Activated T-cell treated with anti-CD3 and anti-CD28 coated beads for 24 hours (primary cell): ENCODE results near the gene HOXD10.
A peak's percentile ranks its signal among the peaks of the same experiment; 100 is the strongest.

Experiments
- DNase-seq: peaks from one replicate; pipeline ENCODE4 v3.0.0-alpha.2; 2020; ENCODE audit warnings: low read depth

HOXD10 gene

DNA sequence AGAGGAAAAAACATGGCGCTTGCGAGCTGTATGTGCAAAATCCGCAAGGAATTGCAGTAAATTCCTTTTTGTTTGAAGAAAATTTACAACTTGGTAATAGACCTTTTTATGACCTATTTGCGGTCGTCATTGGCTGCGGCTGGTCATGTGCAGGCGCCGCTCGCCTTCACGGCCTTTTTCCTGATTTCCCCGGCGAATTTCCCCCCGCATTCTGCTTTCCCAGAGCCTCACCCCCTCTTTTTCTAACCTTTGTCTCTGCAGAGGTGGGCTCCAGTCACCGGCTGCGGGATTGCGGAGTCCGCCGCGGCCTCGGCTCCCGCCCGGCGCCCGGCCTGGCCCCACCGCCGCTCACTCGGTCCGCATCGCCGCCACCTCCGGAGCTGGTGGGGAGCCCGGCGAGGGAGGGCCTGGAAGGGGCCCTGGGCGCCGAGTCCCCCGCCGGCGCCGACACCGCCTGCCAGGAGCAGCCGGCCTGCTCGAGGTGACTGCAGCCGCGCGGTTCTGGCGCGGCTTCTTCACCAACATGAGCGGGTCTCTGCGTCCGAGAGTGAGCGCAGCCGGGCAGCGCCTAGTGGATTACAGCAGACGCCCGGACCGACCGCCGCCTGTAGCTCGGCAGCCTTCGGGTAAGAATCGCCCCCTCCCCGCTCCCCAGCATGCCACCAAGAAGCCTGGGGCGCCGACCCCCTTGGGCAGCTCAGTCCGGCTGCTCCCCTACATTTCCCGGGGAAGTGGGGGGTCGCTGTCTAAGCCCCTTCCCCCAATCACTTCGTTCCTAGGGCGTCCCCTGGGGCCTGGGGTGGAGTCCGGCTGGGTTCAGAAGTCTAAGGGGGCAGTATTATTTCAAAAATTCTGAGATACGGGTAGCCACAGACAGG, 20.0 kb downstream of the HOXD10 start:
- no peak for DNase-seq

DNA sequence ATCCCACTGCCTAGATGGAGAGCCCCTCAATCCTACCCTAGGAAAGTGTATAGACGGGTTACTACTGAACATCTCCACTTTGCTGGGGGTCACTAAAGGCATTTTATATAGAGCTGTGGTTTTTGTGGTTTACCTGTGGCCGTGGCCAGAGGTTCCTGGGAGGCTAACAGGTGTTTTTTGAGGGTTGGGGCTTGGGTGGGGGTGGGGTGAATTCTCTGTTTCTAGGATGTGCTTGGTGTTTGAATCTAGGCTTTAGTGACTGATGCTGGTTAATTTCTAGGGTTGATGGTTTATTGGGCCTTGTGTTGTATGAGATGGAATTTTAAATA, 20.6 kb downstream of the HOXD10 start:
- no peak for DNase-seq

DNA sequence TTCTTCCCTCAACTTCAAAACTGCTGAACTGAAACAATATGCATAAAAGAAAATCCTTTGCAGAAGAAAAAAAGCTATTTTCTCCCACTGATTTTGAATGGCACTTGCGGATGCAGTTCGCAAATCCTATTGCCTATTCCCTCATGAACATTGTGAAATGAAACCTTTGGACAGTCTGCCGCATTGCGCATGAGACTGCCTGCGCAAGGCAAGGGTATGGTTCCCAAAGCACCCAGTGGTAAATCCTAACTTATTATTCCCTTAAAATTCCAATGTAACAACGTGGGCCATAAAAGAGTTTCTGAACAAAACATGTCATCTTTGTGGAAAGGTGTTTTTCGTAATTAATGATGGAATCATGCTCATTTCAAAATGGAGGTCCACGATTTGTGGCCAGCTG, 21.3 kb downstream of the HOXD10 start:
- no peak for DNase-seq

DNA sequence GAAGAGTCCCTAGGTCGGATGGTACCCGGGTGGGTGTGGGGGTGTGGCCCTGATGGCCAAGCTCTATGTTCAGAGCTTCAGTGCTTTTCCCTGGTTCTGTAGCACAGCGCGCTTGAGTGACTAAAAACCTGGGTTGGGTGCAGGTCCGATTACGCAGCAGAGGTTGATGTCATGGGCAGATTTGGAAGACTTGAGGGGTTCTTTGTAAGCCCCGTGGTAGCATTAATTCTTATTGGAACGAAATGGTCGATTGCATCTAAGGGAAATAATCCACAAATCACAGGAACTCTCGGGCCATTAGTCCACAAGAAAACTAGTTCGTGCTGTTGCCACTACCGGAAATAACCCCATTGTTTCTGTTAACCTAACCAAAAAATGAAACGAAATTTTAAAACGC, 21.9 kb downstream of the HOXD10 start:
- no peak for DNase-seq

DNA sequence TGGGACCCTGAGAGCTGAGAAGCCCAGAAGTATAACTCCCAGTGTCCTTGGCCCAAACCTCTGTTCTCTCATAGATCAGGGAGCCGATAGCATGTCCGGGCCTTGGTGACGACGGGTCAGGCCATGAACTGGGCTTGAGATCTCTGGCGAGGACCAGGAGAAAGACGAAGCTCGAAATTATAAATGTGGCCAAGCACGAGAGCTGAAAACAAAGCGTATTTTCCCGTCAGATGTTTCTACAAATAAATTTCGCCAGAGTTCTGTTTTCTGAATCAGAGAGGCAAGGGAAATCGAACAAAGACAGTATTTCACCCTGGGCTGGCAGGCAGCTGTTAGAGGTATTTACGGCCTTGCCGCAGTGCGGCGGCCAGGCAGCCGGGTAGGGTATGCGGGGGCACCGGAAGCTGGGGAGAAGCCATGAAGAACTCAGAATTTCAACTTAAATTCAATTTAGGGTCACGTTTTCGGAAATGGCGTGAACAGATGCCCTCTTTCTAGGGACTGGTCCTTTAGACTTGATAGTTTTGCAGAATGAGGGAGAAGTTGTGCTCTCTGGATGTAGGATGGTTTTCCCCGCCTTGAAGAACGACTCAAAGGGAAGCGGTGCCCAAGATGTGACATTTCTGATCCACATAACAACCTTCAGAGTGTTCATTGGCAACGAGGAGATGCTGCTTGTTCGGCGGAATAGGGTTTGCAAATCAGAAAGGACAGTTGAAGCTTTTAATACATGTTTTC, 22.5 kb downstream of the HOXD10 start:
- no peak for DNase-seq

DNA sequence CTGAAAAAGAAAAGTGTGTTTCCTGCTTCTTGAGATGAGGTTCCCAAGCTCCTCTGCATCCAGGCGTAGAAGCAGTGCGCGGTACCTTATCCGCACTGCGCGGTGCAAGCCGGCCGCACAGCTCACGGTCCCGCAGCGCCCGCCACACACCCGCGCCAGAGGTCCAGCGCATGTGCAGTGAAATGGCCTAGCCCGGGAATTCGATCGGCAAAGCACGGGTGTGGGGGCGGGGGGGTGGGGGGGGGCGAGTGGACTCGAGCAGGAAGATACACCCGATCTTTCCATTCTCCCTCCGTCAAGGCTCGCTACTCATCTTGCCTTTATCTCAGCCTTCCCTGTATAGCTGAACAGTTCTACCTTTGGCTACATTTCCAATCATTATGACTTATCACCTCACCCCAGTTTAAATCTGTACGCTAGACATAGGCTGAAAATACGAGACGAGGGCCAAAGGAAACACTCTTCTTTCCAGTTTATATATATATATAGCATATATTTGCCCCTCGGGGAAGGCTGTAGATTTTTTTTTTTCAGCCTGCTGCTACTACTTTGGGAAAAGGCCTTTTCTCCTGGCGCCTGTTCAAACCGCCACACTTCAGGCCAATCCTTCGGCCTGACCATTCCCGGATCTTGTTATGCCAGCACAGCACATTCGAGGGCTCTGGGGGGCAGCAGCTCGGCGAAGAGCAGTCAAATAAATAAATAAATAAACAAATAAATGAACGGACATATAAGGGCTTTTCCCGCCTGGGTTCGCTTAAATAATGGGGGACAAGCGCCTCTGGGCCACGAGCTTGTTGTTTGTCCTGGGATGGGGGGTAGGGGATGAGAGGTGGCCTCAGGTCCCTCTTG, 23.3 kb downstream of the HOXD10 start:
- no peak for DNase-seq

DNA sequence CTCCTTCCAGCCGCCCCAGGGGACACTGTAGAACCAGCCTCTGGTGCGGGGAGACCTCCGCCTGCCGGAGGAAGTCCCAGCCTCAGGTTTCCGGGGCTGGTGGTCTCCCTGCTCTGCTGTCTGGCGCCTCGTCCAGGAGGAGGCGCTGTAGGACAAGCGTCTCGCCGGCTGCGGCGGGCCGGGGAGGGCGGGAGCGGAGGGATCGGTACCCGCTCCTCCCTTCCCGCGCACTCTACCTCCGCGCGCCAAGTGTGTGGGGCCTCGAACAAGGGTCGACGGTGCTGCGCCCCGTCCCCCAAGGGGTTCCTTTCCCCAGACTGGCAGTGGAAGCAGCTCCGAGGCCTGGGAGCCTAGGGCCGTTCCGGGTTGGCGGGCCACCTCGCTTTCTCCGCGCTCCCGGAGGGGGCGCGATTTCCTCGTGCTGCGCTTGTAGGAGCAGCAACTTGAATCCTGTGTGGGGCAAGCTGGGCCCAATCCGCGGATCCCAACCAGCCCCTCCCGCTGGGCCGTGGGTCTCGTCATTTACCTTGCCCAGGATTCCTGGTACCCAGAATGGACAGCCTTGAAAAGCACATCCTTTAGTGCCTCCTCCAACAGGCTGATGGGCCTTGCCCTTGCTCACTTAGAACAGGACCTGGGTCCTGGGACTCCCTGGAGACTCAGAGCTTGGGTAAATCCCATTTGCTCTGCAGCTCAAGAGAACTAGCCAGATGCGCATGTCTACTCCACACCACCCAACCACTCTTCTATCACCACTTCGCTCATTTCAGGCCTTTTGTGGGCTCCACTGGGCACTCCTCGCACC, 24.1 kb downstream of the HOXD10 start:
- DNase-seq = peak; percentile 68

DNA sequence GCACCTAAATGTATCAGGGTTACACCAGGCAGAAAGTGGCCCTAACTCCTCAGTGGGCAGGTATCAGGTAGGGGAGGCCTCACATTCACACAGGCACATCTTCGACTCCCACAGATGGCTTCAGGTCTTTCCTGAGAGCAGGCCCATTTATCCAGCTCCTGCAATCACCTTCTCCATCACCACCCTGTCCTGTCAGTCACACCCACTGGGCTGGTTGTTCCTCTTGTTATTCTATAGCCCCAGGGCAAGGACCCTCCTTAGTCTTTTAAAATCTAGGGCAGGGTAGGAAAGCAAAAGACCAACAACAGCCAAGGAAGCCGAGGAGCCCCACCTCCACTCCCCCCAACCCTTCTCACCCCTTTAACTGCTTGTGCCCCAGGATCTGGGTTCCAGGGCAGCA, 25.7 kb downstream of the HOXD10 start:
- DNase-seq = no peak

DNA sequence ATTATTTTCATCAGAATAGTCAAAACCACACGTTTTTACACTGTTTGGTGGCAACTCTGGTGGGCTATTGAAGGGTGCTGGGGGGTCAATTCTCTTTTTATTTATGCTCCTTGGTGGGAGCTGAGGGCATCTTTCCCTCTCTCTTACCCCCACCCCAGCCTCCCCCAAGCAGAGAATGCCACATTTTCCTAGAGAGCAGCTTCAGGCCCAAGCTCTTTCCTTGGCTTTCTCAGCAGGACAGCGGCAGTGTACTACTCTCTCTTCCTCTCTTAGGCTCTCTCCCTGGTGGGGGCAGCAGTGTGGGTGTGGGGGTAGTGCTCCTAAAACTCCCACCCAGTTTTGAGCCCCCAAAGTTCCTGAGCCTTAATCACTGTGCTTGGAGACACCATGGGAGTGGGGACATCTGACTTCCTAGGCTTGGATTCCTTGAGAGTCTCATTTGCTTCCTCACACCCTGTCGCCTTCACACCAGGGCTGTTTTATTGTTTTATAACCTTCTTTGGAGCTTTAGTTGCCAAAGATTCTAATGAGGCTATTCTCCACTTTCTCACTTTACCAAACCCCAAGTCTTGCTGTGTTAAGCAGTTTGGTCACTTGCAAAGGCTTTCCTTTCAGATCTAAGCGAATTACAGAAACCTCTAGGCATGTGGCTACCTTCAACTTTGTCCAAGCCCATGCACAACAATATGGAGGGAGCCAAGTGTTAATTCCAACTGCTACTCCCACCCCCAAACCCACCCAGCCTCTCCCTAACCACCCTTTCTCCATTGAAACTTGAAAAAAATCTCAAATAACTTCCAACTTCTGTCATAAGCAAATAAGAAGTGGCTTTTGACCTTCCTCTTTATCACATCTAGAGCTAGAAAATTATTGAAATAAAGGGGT, 28.7 kb downstream of the HOXD10 start:
- no peak for DNase-seq

DNA sequence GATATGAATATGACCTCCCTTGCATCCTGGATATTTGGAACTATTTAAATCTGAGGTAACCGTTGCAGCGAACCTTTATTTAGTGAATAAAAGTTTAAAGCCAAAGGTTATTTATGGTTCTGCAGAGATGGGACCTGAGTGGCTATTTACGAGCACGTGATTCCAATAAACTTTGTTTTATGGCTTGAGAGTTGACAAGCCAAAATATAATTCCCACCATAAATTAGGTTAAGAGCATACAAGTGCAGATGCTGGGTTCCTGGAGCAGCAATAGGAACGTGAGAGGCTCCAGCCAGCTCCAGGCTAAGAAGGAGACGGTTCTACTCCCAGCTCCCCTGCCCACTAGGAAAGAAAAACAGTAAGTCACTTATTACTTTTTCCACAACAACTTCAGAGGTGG, 29.5 kb downstream of the HOXD10 start:
- DNase-seq = no peak

DNA sequence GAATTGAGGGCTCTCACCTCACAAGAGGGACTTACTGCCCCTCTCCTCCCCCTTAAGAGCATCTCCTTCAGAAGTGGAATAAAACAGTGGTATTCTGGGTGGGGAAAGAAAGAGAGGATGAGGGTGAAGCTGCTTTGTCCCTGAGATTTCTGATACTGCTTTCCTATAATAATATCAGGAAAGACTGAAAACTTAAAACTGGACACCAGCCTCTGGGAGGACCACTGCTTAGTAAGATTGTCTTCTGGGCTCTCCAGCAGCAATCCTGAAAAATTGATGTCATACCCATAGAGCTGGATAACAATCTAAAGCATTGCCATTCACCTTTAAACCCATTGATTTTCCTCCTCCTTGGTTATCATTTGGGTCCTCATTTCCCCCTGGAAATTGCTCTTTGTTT, 30.1 kb downstream of the HOXD10 start:
- DNase-seq = no peak

DNA sequence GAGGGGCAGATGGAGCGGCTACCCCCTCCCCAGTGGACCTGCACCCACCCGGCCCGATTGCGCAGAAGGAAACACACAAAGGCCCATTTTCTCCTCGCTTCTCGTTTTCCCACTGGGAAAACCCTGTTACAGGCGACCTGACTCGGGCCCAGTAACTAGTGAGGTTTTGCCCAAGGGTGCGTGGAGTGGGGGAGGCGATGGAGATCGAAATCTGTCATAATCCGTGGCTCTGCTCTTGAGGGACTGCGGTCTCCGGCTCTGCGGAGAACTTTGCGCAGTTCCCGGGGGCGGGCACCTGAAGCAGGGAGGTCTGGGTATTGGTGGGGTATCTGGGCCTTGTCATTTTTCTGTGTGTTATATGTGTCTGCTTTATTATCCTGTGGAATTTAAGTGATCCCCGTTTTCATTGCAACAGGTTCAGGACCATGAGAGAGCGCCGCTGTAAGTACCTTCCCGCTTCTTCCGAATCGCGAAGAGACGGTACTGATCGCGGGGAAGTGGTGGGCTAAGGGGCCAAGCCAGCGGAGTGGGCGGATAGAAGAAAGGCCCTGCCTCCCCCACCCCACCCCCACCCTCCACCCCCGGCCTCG, 30.7 kb downstream of the HOXD10 start:
- no peak for DNase-seq

DNA sequence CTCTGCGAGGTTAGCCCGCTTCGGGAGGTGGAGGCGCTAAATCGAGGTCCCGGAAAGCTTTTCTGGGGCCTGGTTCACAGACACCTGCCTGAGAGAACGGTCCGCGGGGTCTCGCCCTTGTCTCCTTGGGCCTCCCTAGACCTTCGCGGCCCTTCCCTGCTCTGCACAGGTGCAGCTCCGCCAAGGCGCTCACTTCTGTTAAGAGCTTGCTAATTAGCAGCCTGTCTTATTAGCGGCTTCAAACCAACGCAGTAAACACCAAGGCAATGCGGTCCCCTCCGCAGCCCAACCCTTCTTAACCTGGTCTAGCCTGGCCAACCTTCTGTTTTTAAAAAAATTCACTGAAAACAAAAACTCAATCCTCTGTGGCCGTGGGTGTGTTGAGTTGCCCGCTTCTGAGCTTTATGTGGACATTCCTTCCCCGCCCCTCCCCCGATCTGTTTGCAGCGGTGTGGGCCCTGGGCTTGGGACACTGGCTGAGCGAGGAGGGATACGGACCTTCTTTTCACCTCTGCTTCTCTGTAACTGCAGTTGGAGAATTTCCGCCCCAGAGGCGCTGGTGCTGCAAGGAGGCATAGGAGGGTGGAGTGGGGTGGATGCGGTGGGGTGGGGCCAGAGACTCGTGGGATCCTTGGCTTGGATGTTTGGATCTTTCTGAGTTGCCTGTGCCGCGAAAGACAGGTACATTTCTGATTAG, 31.4 kb downstream of the HOXD10 start:
- DNase-seq = no peak

DNA sequence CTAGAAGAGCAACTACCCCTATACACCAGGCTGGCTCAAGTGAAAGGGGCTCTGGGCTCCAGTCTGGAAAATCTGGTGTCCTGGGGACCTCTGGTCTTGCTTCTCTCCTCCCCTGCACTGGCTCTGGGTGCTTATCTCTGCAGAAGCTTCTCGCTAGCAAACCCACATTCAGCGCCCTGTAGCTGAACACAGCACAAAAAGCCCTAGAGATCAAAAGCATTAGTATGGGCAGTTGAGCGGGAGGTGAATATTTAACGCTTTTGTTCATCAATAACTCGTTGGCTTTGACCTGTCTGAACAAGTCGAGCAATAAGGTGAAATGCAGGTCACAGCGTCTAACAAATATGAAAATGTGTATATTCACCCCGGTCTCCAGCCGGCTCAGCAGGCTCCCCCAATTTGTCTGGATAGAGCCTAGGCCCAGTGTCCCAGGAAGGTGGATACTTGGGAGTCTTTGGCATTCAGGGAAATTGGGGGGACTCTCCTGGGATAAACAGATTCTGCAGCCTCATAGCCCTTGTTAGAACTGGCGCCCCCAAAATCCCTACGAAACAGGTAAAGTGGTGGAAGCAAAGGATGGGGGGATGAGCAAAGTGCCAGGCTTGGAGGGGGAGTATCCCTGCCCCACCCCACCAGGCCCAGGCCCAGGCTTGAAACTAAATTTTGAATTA, 32.3 kb downstream of the HOXD10 start:
- no peak for DNase-seq

DNA sequence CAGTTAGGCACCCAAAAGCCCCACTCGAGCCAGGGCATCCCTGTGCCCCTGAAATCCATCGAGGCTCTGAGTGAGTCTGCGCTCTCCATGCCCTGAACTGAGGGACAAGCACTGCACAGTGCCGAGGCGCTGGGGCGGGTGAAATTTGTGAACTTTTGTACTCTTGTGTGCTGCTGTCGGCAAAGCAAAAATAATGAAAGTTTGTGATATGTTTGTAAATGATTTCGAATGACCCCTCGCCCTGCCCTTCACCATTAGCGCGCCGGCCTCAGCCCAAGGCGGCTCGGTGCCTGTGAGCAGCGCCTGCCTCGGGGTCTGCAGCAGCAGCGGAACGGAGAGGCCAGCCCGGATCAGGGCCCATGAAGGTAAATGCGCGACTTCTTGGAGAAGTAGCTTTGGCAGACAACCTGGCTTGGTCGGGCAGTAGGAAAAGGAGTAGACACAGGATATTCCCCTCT, 32.9 kb downstream of the HOXD10 start:
- no peak for DNase-seq

DNA sequence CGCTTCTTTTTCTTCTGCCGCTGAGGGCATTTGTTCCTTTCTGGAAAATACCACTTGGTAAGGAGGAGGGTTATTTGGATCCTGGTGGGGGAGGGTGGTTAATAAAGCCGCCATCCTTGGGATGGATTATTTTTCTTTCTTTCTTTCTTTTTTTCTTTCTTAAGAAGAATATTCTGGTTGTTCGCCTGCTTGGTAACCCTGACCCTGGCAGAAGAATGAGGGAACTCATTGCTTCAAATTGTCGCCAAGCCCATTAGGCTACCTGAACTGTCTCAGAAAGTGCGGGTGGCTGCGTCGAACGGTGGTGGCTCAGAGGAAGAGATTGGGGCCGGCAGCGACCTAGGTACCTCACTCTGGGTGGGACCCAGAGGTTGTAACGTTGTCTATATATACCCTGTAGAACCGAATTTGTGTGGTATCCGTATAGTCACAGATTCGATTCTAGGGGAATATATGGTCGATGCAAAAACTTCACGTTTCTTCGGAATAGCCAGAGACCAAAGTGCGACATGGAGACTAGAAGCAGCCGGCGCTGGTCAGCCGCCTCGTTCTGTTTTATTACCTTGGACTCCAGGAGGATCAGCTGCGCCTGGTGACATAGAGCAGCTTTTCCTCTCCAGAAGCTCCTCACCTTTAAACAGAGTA, 33.5 kb downstream of the HOXD10 start:
- no peak for DNase-seq

DNA sequence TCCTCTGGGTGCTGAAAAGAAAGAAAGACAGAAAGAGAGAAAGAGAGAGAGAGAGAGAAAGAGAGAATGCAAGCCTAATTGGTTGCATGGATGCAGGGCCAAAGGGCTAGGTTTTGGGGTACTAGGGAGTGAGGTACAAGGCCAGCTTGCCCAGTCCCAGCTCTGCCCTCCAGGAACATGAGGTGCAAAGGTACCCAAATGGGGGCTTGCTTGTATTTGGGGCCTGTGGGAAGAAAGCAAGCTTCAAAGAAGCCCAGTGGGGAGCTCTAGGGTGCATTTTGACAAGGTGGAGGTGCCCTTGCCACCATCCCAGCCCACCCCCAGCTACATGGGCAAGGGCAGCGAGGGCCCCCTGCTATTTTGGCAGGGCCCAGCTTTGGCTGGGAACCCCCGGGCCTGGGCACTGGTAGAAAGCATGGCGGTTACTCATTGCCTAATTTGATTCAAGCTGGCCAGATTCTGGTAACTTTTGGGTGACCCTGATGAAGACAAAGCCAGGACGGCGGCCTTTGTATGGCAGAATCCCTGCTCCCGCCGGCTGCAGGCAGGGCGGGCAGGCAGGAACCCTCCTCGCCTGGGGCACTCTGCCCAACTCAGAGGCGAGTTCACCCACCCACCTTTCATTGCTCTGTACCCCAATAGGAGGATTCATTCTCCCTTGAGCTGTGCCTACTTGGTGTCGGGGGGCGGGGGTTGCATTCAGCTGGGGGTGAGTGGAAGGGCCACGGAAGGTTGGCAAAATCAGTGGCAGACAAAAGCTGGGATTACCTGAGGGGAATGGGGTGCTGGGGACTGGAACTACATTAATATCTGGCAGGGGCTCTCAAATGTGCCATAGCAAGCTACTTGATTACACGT, 34.2 kb downstream of the HOXD10 start:
- no peak for DNase-seq
